ENCODE data around the gene ITGA2B. TPM values are rescaled to one million over a fixed set of nuclear protein-coding genes. Genes with fewer than 3 reads are reported as not detected.
A peak's percentile ranks its signal among the peaks of the same experiment; 100 is the strongest.
"Not testable (repeated sequence)": the region's sequence is repeated elsewhere in the genome, so short reads cannot be mapped to it uniquely, and the experiment has no call there.

ITGA2B gene
- total RNA-seq, 4 donors from 2014 or later = 0.31 to 1.2 (median 0.45) TPM; not detected in 1

- TF ChIP-seq POLR2A (IDR thresholded peaks at IDR 0.05) (no peak), EP300 (IDR thresholded peaks at IDR 0.05) (no peak), POLR2AphosphoS5 (IDR thresholded peaks at IDR 0.05) (no peak)
- TF ChIP-seq, protein P1, sequence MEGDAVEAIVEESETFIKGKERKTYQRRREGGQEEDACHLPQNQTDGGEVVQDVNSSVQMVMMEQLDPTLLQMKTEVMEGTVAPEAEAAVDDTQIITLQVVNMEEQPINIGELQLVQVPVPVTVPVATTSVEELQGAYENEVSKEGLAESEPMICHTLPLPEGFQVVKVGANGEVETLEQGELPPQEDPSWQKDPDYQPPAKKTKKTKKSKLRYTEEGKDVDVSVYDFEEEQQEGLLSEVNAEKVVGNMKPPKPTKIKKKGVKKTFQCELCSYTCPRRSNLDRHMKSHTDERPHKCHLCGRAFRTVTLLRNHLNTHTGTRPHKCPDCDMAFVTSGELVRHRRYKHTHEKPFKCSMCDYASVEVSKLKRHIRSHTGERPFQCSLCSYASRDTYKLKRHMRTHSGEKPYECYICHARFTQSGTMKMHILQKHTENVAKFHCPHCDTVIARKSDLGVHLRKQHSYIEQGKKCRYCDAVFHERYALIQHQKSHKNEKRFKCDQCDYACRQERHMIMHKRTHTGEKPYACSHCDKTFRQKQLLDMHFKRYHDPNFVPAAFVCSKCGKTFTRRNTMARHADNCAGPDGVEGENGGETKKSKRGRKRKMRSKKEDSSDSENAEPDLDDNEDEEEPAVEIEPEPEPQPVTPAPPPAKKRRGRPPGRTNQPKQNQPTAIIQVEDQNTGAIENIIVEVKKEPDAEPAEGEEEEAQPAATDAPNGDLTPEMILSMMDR (IDR thresholded peaks at IDR 0.05) = no peak
- no peak overlapping the region for H3K27ac ChIP-seq
- no peaks in the 10 kb centered on the region for H3K9me3 ChIP-seq
- peaks cover 0 to 10% (median 3%) of the 10 kb centered on the region in 3 donors for H3K4me1 ChIP-seq
- 58 to 67% methylated on average over 3 to 5 of the region's 5 CpGs for WGBS, 2 donors (ENCODE audit: low coverage in 1 of 2)
- no peak for ATAC-seq
- H3K27me3 ChIP-seq = peaks cover 14% of the 10 kb centered on the region
- H3K4me3 ChIP-seq = no peak overlapping the region
- H3K36me3 ChIP-seq = no peaks in the 10 kb centered on the region
These were observed 56.1 kb downstream of the ITGA2B start for GRCh38 chr17:44333371-44333770.

DNA sequence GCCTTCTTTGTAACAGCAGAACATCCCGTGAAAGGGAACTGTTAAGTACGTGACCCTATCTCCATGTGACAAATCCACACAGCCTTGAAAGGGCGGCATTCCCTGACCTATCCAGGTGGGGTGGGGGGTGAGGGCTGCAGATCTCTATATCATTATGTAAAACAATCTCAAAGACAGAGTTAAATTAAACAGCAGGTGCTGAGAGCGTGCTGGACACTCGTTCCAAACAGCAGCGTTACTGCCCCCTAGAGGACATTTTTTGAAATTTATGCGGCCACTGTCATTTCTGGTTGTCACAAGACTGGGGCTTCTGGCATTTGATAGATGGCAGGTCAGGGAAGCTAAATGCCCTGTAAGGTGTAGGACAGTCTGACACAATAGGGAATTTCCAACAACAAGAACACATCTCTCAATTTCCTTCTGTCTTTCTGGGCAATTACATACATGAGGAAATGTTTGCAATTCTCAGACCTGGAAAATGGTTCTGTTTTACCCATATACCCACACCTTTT, 58.1 kb downstream of the ITGA2B start:
- Histone ChIP-seq H3K27me3 (peaks cover 1% of the 10 kb centered on the region), H3K9me3 (no peaks in the 10 kb centered on the region), H3K4me1 (peaks cover 0 to 19% (median 3%) of the 10 kb centered on the region in 3 donors), H3K36me3 (no peaks in the 10 kb centered on the region), H3K27ac (no peak overlapping the region), H3K4me3 (no peak overlapping the region)
- TF ChIP-seq, protein P1 (IDR thresholded peaks at IDR 0.05) = peak in 3 of 4 experiments; percentile 70 to 88 (median 75)
- no peak for TF ChIP-seq POLR2A (IDR thresholded peaks at IDR 0.05)
- TF ChIP-seq POLR2AphosphoS5 (IDR thresholded peaks at IDR 0.05) = no peak
- TF ChIP-seq EP300 (IDR thresholded peaks at IDR 0.05) = no peak
- ATAC-seq = no peak
- 0% methylated on average over 5 to 6 of the region's 7 CpGs for WGBS, 2 donors (ENCODE audit: low coverage in 1 of 2)

DNA sequence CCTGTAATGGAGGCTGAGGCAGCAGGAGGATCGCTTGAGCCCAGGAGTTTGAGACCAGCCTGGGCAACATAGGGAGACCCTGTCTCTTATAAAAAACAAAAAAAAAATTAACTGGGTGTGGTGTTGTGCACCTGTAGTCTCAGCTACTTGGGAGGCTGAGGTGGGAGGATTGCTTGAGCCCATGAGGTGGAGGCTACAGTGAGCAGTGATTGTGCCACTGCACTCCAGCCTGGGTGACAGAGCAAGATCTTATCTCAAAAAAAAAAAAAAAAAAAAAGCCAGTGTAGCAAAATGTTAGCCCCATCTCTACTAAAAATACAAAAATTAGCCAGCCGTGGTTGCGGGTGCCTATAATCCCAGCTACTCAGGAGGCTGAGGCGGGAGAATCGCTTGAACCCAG, 59.2 kb downstream of the ITGA2B start:
- not testable (repeated sequence) for H3K9me3 ChIP-seq, H3K36me3 ChIP-seq, ATAC-seq, H3K27ac ChIP-seq, H3K4me3 ChIP-seq, H3K27me3 ChIP-seq
- WGBS, 2 donors (ENCODE audit: low coverage in 1 of 2) = 100% methylated on average over 1 of the region's 5 CpGs; no CpG with 5 or more reads in 1 of the 2 donors
- peaks cover 0 to 30% (median 3%) of the 10 kb centered on the region in 3 donors for H3K4me1 ChIP-seq

- not testable (repeated sequence) for H3K27ac ChIP-seq, H3K36me3 ChIP-seq, ATAC-seq, H3K9me3 ChIP-seq, H3K27me3 ChIP-seq, H3K4me3 ChIP-seq
- WGBS, 2 donors (ENCODE audit: low coverage in 1 of 2) = 61 to 65% methylated on average over 2 of the region's 7 CpGs
- peaks cover 0 to 34% (median 3%) of the 10 kb centered on the region in 3 donors for H3K4me1 ChIP-seq
These were observed 59.9 kb downstream of the ITGA2B start for GRCh38 chr17:44329516-44329915.

- peaks cover 0 to 49% (median 14%) of the 10 kb centered on the region in 3 donors for H3K4me1 ChIP-seq
- H3K27ac ChIP-seq = no peak overlapping the region
- no peaks in the 10 kb centered on the region for H3K36me3 ChIP-seq
- 63 to 80% methylated on average over 2 to 7 of the region's 7 CpGs for WGBS, 2 donors (ENCODE audit: low coverage in 1 of 2)
- H3K27me3 ChIP-seq = no peaks in the 10 kb centered on the region
- TF ChIP-seq, protein P1 (IDR thresholded peaks at IDR 0.05) = no peak
- TF ChIP-seq EP300 (IDR thresholded peaks at IDR 0.05) = no peak
- TF ChIP-seq POLR2A (IDR thresholded peaks at IDR 0.05) = no peak
- no peak overlapping the region for H3K4me3 ChIP-seq
- no peaks in the 10 kb centered on the region for H3K9me3 ChIP-seq
- ATAC-seq = no peak
These were observed 61.6 kb downstream of the ITGA2B start for GRCh38 chr17:44327715-44328449.
